Stimulated activated CD8-positive, alpha-beta memory T cell treated with anti-CD3 and anti-CD28 coated beads, Interleukin-7, amount 100 ng/mL, for 48 hours (primary cell): ENCODE data around the gene SLC45A3.
"Not testable (repeated sequence)": the region's sequence is repeated elsewhere in the genome, so short reads cannot be mapped to it uniquely, and the experiment has no call there.

ENCODE experiments used
- DNase-seq, 2 donors: peaks; one replicate each; pipeline ENCODE4 v3.0.0-alpha.2; 2020; ENCODE audit warnings: low read depth in 1 of 2; ENCODE audit errors: extremely low read depth in 1 of 2

The SLC45A3 gene

GRCh38 chr1:205680073-205680851, at the start of gene SLC45A3:
Gene SLC45A3, minus strand, starts transcription at chr1:205680509. Its CDS starts 15,853 bp downstream, at chr1:205664656.
- DNase-seq = no peak

GRCh38 chr1:205726619-205727125, 46.4 kb upstream of the SLC45A3 start:
- no peak for DNase-seq

- DNase-seq = no peak
These were observed 45.2 kb upstream of the SLC45A3 start for GRCh38 chr1:205725514-205725913.

GRCh38 chr1:205720740-205721139, 40.4 kb upstream of the SLC45A3 start:
- DNase-seq = not testable (repeated sequence)

- no peak for DNase-seq
These were observed 39.5 kb upstream of the SLC45A3 start for GRCh38 chr1:205719762-205720161.

- DNase-seq = no peak
These were observed 38.7 kb upstream of the SLC45A3 start for GRCh38 chr1:205719015-205719414.

GRCh38 chr1:205716371-205717132, 36.2 kb upstream of the SLC45A3 start:
- DNase-seq = no peak

GRCh38 chr1:205715628-205716027, 35.3 kb upstream of the SLC45A3 start:
- DNase-seq = no peak

- no peak for DNase-seq
These were observed 34.6 kb upstream of the SLC45A3 start for GRCh38 chr1:205714906-205715246.

- DNase-seq = no peak
These were observed 34.0 kb upstream of the SLC45A3 start for GRCh38 chr1:205714190-205714905.

- DNase-seq = peak in 1 of 2 donors; percentile 38
These were observed 31.1 kb upstream of the SLC45A3 start for GRCh38 chr1:205711105-205712048.

- DNase-seq = no peak
These were observed 30.1 kb upstream of the SLC45A3 start for GRCh38 chr1:205710201-205711062.

- DNase-seq = no peak
These were observed 29.3 kb upstream of the SLC45A3 start for GRCh38 chr1:205709640-205710039.

GRCh38 chr1:205709059-205709398, 28.7 kb upstream of the SLC45A3 start:
- no peak for DNase-seq

- DNase-seq = no peak
These were observed 26.5 kb upstream of the SLC45A3 start for GRCh38 chr1:205706601-205707502.

- no peak for DNase-seq
These were observed 24.6 kb upstream of the SLC45A3 start for GRCh38 chr1:205704903-205705302.

GRCh38 chr1:205703072-205703471, 22.8 kb upstream of the SLC45A3 start:
- DNase-seq = no peak

GRCh38 chr1:205701891-205702290, 21.6 kb upstream of the SLC45A3 start:
- no peak for DNase-seq
